Suprapubic skin (tissue), 3 donors: Measurements from ENCODE around the gene FANK1.
"Not testable (repeated sequence)": the region's sequence is repeated elsewhere in the genome, so short reads cannot be mapped to it uniquely, and the experiment has no call there.

Experiments
- CTCF ChIP-seq, 2 donors: fragments of 200-600 bp in 1 of 2; fragments of 450-650 bp in 1 of 2; sonication (generic) in 1 of 2; IDR thresholded peaks; one replicate each; pipeline ENCODE4 v1.5.1; 2016 to 2019; ENCODE audit warnings: antibody characterized with exemption in 2 of 2, mild to moderate bottlenecking in 1 of 2, moderate library complexity in 1 of 2
- POLR2A ChIP-seq, 2 donors: fragments of 450-650 bp; IDR thresholded peaks; one replicate each; pipeline ENCODE4 v1.6.1; 2017; ENCODE audit warnings: antibody characterized with exemption in 2 of 2, mild to moderate bottlenecking in 2 of 2, moderate library complexity in 2 of 2

- not testable (repeated sequence) for TF ChIP-seq CTCF, POLR2A (IDR thresholded peaks at IDR 0.05)
Measured at GRCh38 chr10:125909491-125909890, 13.1 kb downstream of the FANK1 start.
